NB4 (cell line): ENCODE measurements around the gene GALR1.
"Not testable (repeated sequence)": the region's sequence is repeated elsewhere in the genome, so short reads cannot be mapped to it uniquely, and the experiment has no call there.

Experiments used
- DNase-seq: peaks from one replicate; pipeline ENCODE4 v3.0.0; 2010; ENCODE audit warnings: low read depth
- H3K4me3 ChIP-seq: one replicate; pipeline ENCODE4 v1.5.1; 2011; ENCODE audit warnings: mild to moderate bottlenecking, low read depth, low read length, moderate library complexity
- CTCF ChIP-seq: IDR thresholded peaks from one replicate; pipeline ENCODE4 v1.5.1; 2012; ENCODE audit warnings: low read depth, low read length
- MYC ChIP-seq: IDR thresholded peaks from 2 replicates; pipeline ENCODE4 v1.6.1; 2011; ENCODE audit warnings: low read depth, low read length
- POLR2A ChIP-seq: IDR thresholded peaks from 2 replicates; pipeline ENCODE4 v1.6.1; 2011; ENCODE audit warnings: mild to moderate bottlenecking; ENCODE audit not compliant: insufficient read length; ENCODE audit errors: extremely low read depth
- TF ChIP-seq, protein P1 (sequence below): IDR thresholded peaks from 2 replicates; pipeline ENCODE4 v1.6.1; 2011; ENCODE audit warnings: low read depth, low read length

Gene GALR1

DNA sequence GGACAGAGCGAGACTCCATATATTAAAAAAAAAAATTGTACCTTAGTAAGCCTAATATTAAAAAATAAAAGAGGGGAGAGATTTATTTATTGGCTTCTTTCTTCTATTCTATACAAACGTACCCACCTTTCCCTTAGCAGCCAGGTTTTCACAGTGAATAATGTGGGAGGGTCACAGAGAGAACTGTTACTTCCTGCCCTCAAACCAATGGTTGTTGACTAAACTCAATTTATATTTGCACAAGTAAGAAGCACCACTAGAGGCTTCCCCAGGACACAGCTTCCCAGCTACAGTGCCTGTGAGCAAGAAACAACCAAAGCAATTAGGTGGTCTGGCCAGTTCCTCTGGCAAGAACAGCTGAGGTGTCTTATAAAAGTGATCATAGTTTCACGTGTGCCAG, 28.9 kb upstream of the GALR1 start:
- DNase-seq = no peak
- no peak for TF ChIP-seq CTCF
- TF ChIP-seq, protein P1, sequence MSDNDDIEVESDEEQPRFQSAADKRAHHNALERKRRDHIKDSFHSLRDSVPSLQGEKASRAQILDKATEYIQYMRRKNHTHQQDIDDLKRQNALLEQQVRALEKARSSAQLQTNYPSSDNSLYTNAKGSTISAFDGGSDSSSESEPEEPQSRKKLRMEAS = no peak
- TF ChIP-seq MYC = no peak
- TF ChIP-seq POLR2A = no peak
- no peak overlapping the region for H3K4me3 ChIP-seq

- DNase-seq = no peak
- H3K4me3 ChIP-seq = no peak overlapping the region
- no peak for TF ChIP-seq POLR2A
- TF ChIP-seq, protein P1 = no peak
- TF ChIP-seq CTCF = no peak
- TF ChIP-seq MYC = no peak
Observed at GRCh38 chr18:77222464-77222863, 27.2 kb upstream of the GALR1 start.

DNA sequence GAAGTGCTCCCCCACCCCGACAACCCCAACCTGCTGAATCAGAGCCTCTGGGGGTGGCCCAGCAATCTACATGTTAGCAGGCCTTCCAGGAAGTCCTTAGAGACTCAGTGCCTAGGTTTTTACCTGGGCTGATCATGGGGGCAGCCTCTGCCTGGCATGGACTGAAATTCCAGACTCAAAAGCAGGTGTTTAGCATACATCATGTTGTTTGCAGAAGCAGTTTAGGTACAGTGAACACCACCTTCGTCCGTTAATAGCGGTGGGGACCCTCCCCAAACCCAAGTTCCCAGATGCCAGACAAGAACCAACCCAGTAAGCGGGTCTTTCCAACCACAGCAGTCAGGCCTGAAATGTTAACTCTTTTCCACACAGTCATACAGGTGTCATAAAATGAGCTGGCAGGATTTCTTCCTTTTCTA, 26.4 kb upstream of the GALR1 start:
- H3K4me3 ChIP-seq = no peak overlapping the region
- no peak for TF ChIP-seq POLR2A
- TF ChIP-seq MYC = no peak
- TF ChIP-seq CTCF = no peak
- TF ChIP-seq, protein P1 = no peak
- no peak for DNase-seq

DNA sequence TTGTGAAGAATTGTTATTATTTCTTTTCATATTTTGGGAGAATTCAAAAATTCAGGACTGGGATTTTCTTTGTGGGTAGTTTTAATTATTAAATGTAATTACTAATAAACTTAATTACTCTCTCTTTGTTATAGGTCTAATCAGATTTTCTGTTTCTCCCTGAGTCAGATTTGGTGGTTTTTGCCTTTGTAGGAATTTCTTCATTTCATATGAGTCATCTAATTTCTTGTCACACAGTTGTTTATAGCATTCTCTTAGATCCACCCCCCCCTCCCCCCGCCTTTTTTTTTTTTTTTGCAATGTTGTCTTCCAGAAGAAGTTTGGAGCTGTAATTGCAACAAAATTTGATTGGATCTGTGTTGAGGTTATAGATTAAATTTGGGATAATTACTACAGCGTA, 26.0 kb upstream of the GALR1 start:
- no peak overlapping the region for H3K4me3 ChIP-seq
- DNase-seq = peak; percentile 46

GRCh38 chr18:77230645-77231044, 19.0 kb upstream of the GALR1 start:
- TF ChIP-seq POLR2A = no peak

More for the DNA sequence above, 26.0 kb upstream of the GALR1 start:
- TF ChIP-seq CTCF (no peak), MYC (no peak), POLR2A (no peak)
- TF ChIP-seq, protein P1 = no peak

GRCh38 chr18:77234504-77235365, 14.9 kb upstream of the GALR1 start:
- TF ChIP-seq, protein P1 = no peak
- no peak for TF ChIP-seq MYC
- no peak for TF ChIP-seq CTCF
- no peak for TF ChIP-seq POLR2A
- H3K4me3 ChIP-seq = no peak overlapping the region
- no peak for DNase-seq

More at GRCh38 chr18:77230645-77231044, 19.0 kb upstream of the GALR1 start:
- DNase-seq = no peak
- H3K4me3 ChIP-seq = no peak overlapping the region

DNA sequence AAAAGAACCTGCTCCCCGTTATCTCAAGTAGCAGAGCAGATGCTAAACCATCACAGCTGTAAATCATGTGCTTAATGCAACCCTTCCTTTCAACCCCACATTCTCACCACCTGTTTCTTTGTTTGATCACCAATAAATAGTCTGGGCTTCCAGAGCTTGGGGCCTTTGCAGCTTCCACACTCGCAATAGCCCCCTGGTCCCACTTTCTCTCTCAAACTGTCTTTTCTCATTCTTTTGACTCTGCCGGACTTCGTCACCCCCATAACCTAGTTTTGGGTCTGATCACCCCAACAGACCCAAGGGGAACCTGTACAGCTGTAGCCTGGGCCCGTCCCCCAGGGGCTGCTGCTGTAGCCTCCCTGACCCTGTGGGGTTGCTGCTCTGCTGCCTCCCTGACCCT, 10.4 kb upstream of the GALR1 start:
- DNase-seq, H3K4me3 ChIP-seq: not testable (repeated sequence)
